HepG2 (cell line): ENCODE measurements around the gene USP30. TPM values are rescaled to one million over a fixed set of nuclear protein-coding genes. Genes with fewer than 3 reads are reported as not detected.

Experiments used
- ATAC-seq: fragments of 200-7000 bp; cut with Tn5 transposase; 3 replicates; pipeline ENCODE4 v1.9.1; 2020; ENCODE audit warnings: mild to moderate bottlenecking, moderate library complexity
- BruUV-seq: library from RNA; stranded (reverse); fragments of 400-500 nt; replicated peaks from 2 replicates; lab custom pipeline; 2021; lab: Mats Ljungman, UMichigan
- CTCF ChIA-PET: fragments of 300-600 bp; formaldehyde crosslinking; extraction: SDS; loops from one replicate; lab custom pipeline; 2021; ENCODE audit warnings: low total read pairs, inconsistent platforms, low intra/inter-chr PET ratio; lab: Yijun Ruan, JAX
- POLR2A ChIA-PET: fragments of 350-600 bp; sonication (Branson Sonifier 250); formaldehyde crosslinking; loops from one replicate; lab custom pipeline; 2020; ENCODE audit warnings: antibody characterized with exemption, inconsistent platforms; lab: Yijun Ruan, JAX
- DNase-seq: peaks from one replicate; pipeline ENCODE4 v3.0.0-alpha.2; 2015; ENCODE audit warnings: low spot score
- FAIRE-seq: peaks from 3 replicates; lab custom pipeline; 2011; peaks lifted over from hg19 to GRCh38; lab: Jason Lieb, UNC
- H2AFZ ChIP-seq: one replicate; pipeline ENCODE4 v1.6.1; 2011; ENCODE audit warnings: low read length, inconsistent platforms
- H3K27ac ChIP-seq: fragments of 300-600 bp; 3 replicates; pipeline ENCODE4 v1.8.0; 2011; ENCODE audit warnings: mixed run types, mild to moderate bottlenecking, mixed read lengths, low read length, inconsistent platforms; ENCODE audit not compliant: insufficient read depth; ENCODE audit errors: extremely low read length
- H3K27me3 ChIP-seq, 2 experiments: fragments of 200-600 bp in 1 of 2; 2 replicates in 1 of 2; 3 replicates in 1 of 2; pipeline versions ENCODE4 v1.6.0 to v1.8.0; 2011; ENCODE audit warnings: low read length in 2 of 2, mild to moderate bottlenecking in 2 of 2, moderate library complexity in 2 of 2, inconsistent platforms in 1 of 2; ENCODE audit not compliant: insufficient read depth in 2 of 2, control insufficient read depth in 1 of 2
- H3K36me3 ChIP-seq, 2 experiments: fragments of 200-600 bp in 1 of 2; replicated peaks in 1 of 2; 2 replicates in 1 of 2; 3 replicates in 1 of 2; pipeline versions ENCODE4 v1.5.1 to v1.8.0; 2011; ENCODE audit warnings: low read length in 2 of 2, inconsistent platforms in 1 of 2; ENCODE audit not compliant: insufficient read depth in 2 of 2, control insufficient read depth in 1 of 2
- H3K4me1 ChIP-seq: 2 replicates; pipeline ENCODE4 v1.5.1; 2012; ENCODE audit warnings: low read length, inconsistent platforms; ENCODE audit not compliant: insufficient read depth
- H3K4me2 ChIP-seq: 2 replicates; pipeline ENCODE4 v1.6.0; 2011; ENCODE audit warnings: low read depth, low read length, inconsistent platforms
- H3K4me3 ChIP-seq, 3 experiments: fragments of 200-600 bp in 1 of 3; sonication (generic), shearing (Covaris generic) in 1 of 3; replicated peaks in 1 of 3; 2 replicates each; pipeline ENCODE4 v1.5.1; 2011 to 2016; ENCODE audit warnings: low read length in 3 of 3, inconsistent platforms in 2 of 3, low read depth in 2 of 3, mild to moderate bottlenecking in 2 of 3, control low read depth in 1 of 3, mixed read lengths in 1 of 3; ENCODE audit not compliant: insufficient read depth in 1 of 3
- H3K79me2 ChIP-seq: one replicate; pipeline ENCODE4 v1.6.1; 2011; ENCODE audit warnings: low read length, inconsistent platforms; ENCODE audit not compliant: insufficient read depth
- H3K9ac ChIP-seq: 2 replicates; pipeline ENCODE4 v1.6.0; 2011; ENCODE audit warnings: mild to moderate bottlenecking, low read depth, low read length, inconsistent platforms; ENCODE audit not compliant: insufficient read depth
- H3K9me3 ChIP-seq: 2 replicates; pipeline ENCODE4 v1.5.1; 2012; ENCODE audit warnings: mild to moderate bottlenecking, low read length
- H4K20me1 ChIP-seq: 2 replicates; pipeline ENCODE4 v1.6.0; 2011; ENCODE audit warnings: inconsistent platforms, mild to moderate bottlenecking, low read length, moderate library complexity; ENCODE audit not compliant: insufficient read depth
- CBX5 ChIP-seq: sonication (generic); formaldehyde crosslinking; IDR thresholded peaks from 2 replicates; pipeline ENCODE4 v1.4.0; 2020; ENCODE audit warnings: missing genetic modification reagents, borderline replicate concordance
- CREB3 ChIP-seq: sonication (generic); formaldehyde crosslinking; IDR thresholded peaks from 2 replicates; pipeline ENCODE4 v1.5.0; 2020; ENCODE audit warnings: missing genetic modification reagents
- CSRNP2 ChIP-seq: sonication (generic); formaldehyde crosslinking; conservative IDR thresholded peaks from 2 replicates; pipeline ENCODE4 v1.8.0; 2022; ENCODE audit warnings: low read depth, missing genetic modification reagents
- FOXA1 ChIP-seq, 2 experiments: fragments of 450-650 bp in 1 of 2; sonication (generic) in 1 of 2; formaldehyde crosslinking in 1 of 2; IDR thresholded peaks; 2 replicates each; pipeline versions ENCODE4 v1.4.0 to v1.6.1; 2016 to 2020; ENCODE audit warnings: missing genetic modification reagents in 1 of 2
- GPN1 ChIP-seq: sonication (generic); formaldehyde crosslinking; IDR thresholded peaks from 2 replicates; pipeline ENCODE4 v1.5.1; 2020; ENCODE audit warnings: missing genetic modification reagents, borderline replicate concordance
- HNF4G ChIP-seq, 2 experiments: sonication (generic) in 1 of 2; formaldehyde crosslinking in 1 of 2; IDR thresholded peaks; 2 replicates each; pipeline versions ENCODE4 v1.4.0 to v1.6.1; 2011 to 2020; ENCODE audit warnings: borderline replicate concordance in 2 of 2, low read depth in 2 of 2, mild to moderate bottlenecking in 2 of 2, low read length in 1 of 2, missing genetic modification reagents in 1 of 2, moderate library complexity in 1 of 2
- HOMEZ ChIP-seq: IDR thresholded peaks from 2 replicates; pipeline ENCODE4 v1.6.1; 2016; ENCODE audit warnings: low read depth
- ONECUT2 ChIP-seq: sonication (generic); formaldehyde crosslinking; IDR thresholded peaks from 2 replicates; pipeline ENCODE4 v1.4.0; 2020; ENCODE audit warnings: missing genetic modification reagents
- TEAD2 ChIP-seq: sonication (generic); formaldehyde crosslinking; IDR thresholded peaks from 2 replicates; pipeline ENCODE4 v1.9.0; 2021; ENCODE audit warnings: missing genetic modification reagents
- UBTF ChIP-seq: sonication (generic); formaldehyde crosslinking; IDR thresholded peaks from 2 replicates; pipeline ENCODE4 v1.4.0; 2020; ENCODE audit warnings: mild to moderate bottlenecking, missing genetic modification reagents
- ZNF3 ChIP-seq: IDR thresholded peaks from 2 replicates; pipeline ENCODE4 v1.7.0; 2017; ENCODE audit warnings: inconsistent platforms
- ZNF451 ChIP-seq: sonication (generic); formaldehyde crosslinking; IDR thresholded peaks from 2 replicates; pipeline ENCODE4 v1.5.0; 2020; ENCODE audit warnings: mild to moderate bottlenecking, missing genetic modification reagents
- ZNF670 ChIP-seq: sonication (generic); formaldehyde crosslinking; IDR thresholded peaks from 2 replicates; pipeline ENCODE4 v1.8.0; 2022; ENCODE audit warnings: mild to moderate bottlenecking, missing genetic modification reagents, borderline replicate concordance
- ZNF780A ChIP-seq: sonication (generic); formaldehyde crosslinking; IDR thresholded peaks from 2 replicates; pipeline ENCODE4 v1.8.0; 2022; ENCODE audit warnings: mild to moderate bottlenecking, missing genetic modification reagents, moderate library complexity
- in situ Hi-C: cut with HindIII; loops from 2 replicates; pipeline ENCODE4 v1.10.0; 2017; ENCODE audit warnings: low pct_unique_long_range_greater_than_20kb; ENCODE audit not compliant: extremely low pct_ligation_motif_present
- intact Hi-C: fragments of 100-400 bp; cut with micrococcal nuclease; formaldehyde crosslinking; loops from one replicate; pipeline ENCODE4 v1.10.0; 2022; ENCODE audit not compliant: unreplicated experiment
- polyA plus RNA-seq, 8 experiments: library from polyadenylated mRNA; depleted of rRNA in 3 of 8; stranded (reverse) in 7 of 8; unstranded in 1 of 8; fragments of >200 nt; fragmentation: Illumina TruSeq in 4 of 8; extraction: Trizol in 4 of 8; gene quantifications; 2 replicates each; pipeline versions ENCODE4 v1.2.1 to v1.2.3, GENCODE V29; 2011 to 2016; ENCODE audit warnings: low read depth in 4 of 8, missing spikeins in 1 of 8, mixed read lengths in 1 of 8; ENCODE audit not compliant: insufficient read depth in 1 of 8
- total RNA-seq, 5 experiments: library from RNA; depleted of rRNA; stranded (reverse); fragments of >200 nt; fragmentation: Illumina TruSeq; extraction: Trizol; gene quantifications; 2 replicates each; pipeline ENCODE4 v1.2.3, GENCODE V29; 2016; ENCODE audit warnings: low read depth in 1 of 5

The USP30 gene
- total and polyA plus RNA-seq, 2 of the 13 experiments (the other 11 are each of a cell fraction or from before 2014, with no cell fraction given), result 11.2 to 20.8 TPM

GRCh38 chr12:109074866-109075265, 22.5 kb downstream of the USP30 start:
- Histone ChIP-seq H2AFZ (no peak overlapping the region), H3K9me3 (no peaks in the 10 kb centered on the region), H3K9ac (no peak overlapping the region), H3K4me3 (no peak overlapping the region), H3K27me3 (no peaks in the 10 kb centered on the region), H3K4me1 (peaks cover 8% of the 10 kb centered on the region), H3K4me2 (no peak overlapping the region), H3K36me3 (peaks cover 6 to 26% of the 10 kb centered on the region in 2 experiments; a peak in 4 of 5 replicates), H3K27ac (no peak overlapping the region), H4K20me1 (no peaks in the 10 kb centered on the region), H3K79me2 (no peaks in the 10 kb centered on the region)
- ChIA-PET POLR2A (no interaction called here), CTCF (no interaction called here)
- in situ Hi-C loops, result no loop called here
- ATAC-seq (no peak), DNase-seq (no peak), FAIRE-seq (no peak)
- intact Hi-C loops, result no loop called here
- TF ChIP-seq ZNF451 (CRISPR knock-in tag), result no peak
- no peak for TF ChIP-seq FOXA1 (IDR thresholded peaks at IDR 0.05)
- TF ChIP-seq FOXA1 (CRISPR knock-in tag; IDR thresholded peaks at IDR 0.05), result no peak
- no peak for TF ChIP-seq GPN1 (CRISPR knock-in tag)
- TF ChIP-seq ZNF3, result no peak
- no peak for TF ChIP-seq ZNF780A (CRISPR knock-in tag)
- no peak for TF ChIP-seq UBTF
- no peak for TF ChIP-seq ZNF670 (CRISPR knock-in tag)
- no peak for TF ChIP-seq CSRNP2
- no peak for TF ChIP-seq CBX5
- no peak for TF ChIP-seq HNF4G (IDR thresholded peaks at IDR 0.05; ENCODE audit: borderline replicate concordance, low read depth, low read length)
- no peak for TF ChIP-seq HNF4G (CRISPR knock-in tag; IDR thresholded peaks at IDR 0.05; ENCODE audit: borderline replicate concordance, low read depth)
- TF ChIP-seq ONECUT2 (CRISPR knock-in tag), result no peak
- TF ChIP-seq TEAD2 (CRISPR knock-in tag), result no peak
- no peak for TF ChIP-seq CREB3 (CRISPR knock-in tag)
- TF ChIP-seq HOMEZ, result no peak
- no TSS peak for BruUV-seq
